ENCODE data around the gene BANK1. TPM values are rescaled to one million over a fixed set of nuclear protein-coding genes. Genes with fewer than 3 reads are reported as not detected.

BANK1 gene
- total RNA-seq, 1 donor from 2014 or later = 0.87 TPM

- no peaks in the 10 kb centered on the region for H3K9me3 Mint-ChIP-seq
- DNase-seq (ENCODE audit: low spot score in 2 of 2, unreplicated experiment in 2 of 2) = no peak
- no peak overlapping the region for H3K4me3 Mint-ChIP-seq
- peaks cover 12% of the 10 kb centered on the region for H3K4me1 Mint-ChIP-seq
- TF ChIP-seq CTCF (IDR thresholded peaks at IDR 0.05; ENCODE audit: unreplicated experiment) = no peak
- H3K27ac Mint-ChIP-seq = no peak overlapping the region
- H3K27me3 Mint-ChIP-seq (ENCODE audit: low read depth) = no peaks in the 10 kb centered on the region
- H3K36me3 Mint-ChIP-seq = no peaks in the 10 kb centered on the region
These were observed 43.0 kb downstream of the BANK1 start for GRCh38 chr4:101833480-101833879.

DNA sequence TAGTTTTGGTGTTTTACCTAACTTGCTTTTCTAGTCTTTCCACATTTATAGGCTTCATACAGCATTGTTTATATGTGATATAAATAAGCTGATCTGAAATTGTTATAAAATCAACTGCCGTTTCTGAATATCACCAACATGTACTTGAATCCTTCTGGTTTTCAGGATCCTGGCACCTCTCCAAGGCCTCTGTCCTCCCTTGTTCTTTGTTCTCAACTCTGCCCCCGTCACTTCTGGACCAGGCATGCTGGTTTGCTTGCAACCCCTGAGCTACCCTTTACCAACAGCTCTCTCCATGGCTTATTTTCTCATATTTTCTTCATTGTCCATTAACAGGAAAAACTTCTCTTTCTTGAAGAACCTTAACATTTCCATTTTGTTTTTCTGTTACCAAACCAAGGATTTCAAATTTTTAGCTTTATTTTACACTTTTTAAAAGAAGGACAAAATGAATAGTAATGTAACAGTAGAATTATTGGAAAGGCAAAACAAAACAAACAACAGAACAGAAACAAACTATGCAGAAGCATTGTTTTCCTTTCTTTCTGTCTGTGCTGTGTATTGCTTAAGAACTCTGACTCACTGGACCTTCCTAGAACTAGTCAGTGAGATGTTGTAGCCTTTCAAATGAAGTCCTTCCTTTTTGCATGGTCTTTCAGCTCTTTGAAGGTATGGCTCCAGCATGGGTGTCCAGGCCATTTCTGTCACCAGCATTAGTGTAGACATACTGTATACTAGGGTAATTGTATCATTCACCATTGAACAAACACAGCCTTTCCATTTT is 44.8 kb downstream of the BANK1 start:
- H3K4me3 Mint-ChIP-seq = no peak overlapping the region
- DNase-seq (ENCODE audit: low spot score in 2 of 2, unreplicated experiment in 2 of 2) = no peak
- H3K36me3 Mint-ChIP-seq = no peaks in the 10 kb centered on the region
- no peaks in the 10 kb centered on the region for H3K27me3 Mint-ChIP-seq (ENCODE audit: low read depth)
- peaks cover 12% of the 10 kb centered on the region for H3K4me1 Mint-ChIP-seq
- peak overlapping the region; percentile 55 for H3K27ac Mint-ChIP-seq
- no peaks in the 10 kb centered on the region for H3K9me3 Mint-ChIP-seq
- TF ChIP-seq CTCF (IDR thresholded peaks at IDR 0.05; ENCODE audit: unreplicated experiment) = no peak

GRCh38 chr4:101843054-101843453 is 52.5 kb downstream of the BANK1 start:
- no peak overlapping the region for H3K27ac Mint-ChIP-seq
- DNase-seq (ENCODE audit: low spot score in 2 of 2, unreplicated experiment in 2 of 2) = no peak
- H3K4me3 Mint-ChIP-seq = no peak overlapping the region
- no peaks in the 10 kb centered on the region for H3K36me3 Mint-ChIP-seq
- peaks cover 2% of the 10 kb centered on the region for H3K4me1 Mint-ChIP-seq
- peaks cover 6% of the 10 kb centered on the region for H3K9me3 Mint-ChIP-seq
- no peak for TF ChIP-seq CTCF (IDR thresholded peaks at IDR 0.05; ENCODE audit: unreplicated experiment)
- H3K27me3 Mint-ChIP-seq (ENCODE audit: low read depth) = no peaks in the 10 kb centered on the region

DNA sequence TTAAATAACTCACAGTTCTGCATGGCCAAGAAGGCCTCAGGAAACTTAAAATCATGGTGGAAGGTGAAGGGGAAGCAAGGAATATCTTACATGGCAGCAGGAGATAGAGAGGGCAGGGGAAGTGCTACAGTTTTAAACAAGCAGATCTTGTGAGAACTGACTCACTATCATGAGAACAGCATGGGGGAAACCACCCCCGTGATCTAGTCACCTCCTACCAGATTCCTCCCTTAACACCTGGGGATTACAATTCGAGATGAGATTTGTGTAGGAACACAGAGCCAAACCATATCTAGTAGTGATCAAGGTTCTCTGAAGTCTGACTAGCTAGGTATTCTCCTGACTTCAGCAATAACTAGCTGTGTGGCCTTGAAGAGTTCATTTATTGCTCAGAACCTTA is 56.0 kb downstream of the BANK1 start:
- no peak overlapping the region for H3K27ac Mint-ChIP-seq

GRCh38 chr4:101850698-101851097 is 60.2 kb downstream of the BANK1 start:
- Mint-ChIP-seq H3K9me3 (peaks cover 6% of the 10 kb centered on the region), H3K27ac (no peak overlapping the region), H3K4me3 (no peak overlapping the region), H3K27me3 (ENCODE audit: low read depth) (no peaks in the 10 kb centered on the region), H3K4me1 (peaks cover 4% of the 10 kb centered on the region), H3K36me3 (no peaks in the 10 kb centered on the region)
- no peak for DNase-seq (ENCODE audit: low spot score in 2 of 2, unreplicated experiment in 2 of 2)
- no peak for TF ChIP-seq CTCF (IDR thresholded peaks at IDR 0.05; ENCODE audit: unreplicated experiment)

More for the DNA sequence above, 56.0 kb downstream of the BANK1 start:
- Mint-ChIP-seq H3K36me3 (no peaks in the 10 kb centered on the region), H3K9me3 (peaks cover 6% of the 10 kb centered on the region), H3K4me3 (no peak overlapping the region), H3K27me3 (ENCODE audit: low read depth) (no peaks in the 10 kb centered on the region), H3K4me1 (peaks cover 2% of the 10 kb centered on the region)
- DNase-seq (ENCODE audit: low spot score in 2 of 2, unreplicated experiment in 2 of 2) = no peak
- no peak for TF ChIP-seq CTCF (IDR thresholded peaks at IDR 0.05; ENCODE audit: unreplicated experiment)
